GM12892 (cell line): ENCODE results near the gene CDC42BPB.

ENCODE experiments used
- DNase-seq: peaks from one replicate; pipeline ENCODE4 v3.0.0; 2011; ENCODE audit not compliant: insufficient read length
- FAIRE-seq: peaks from 2 replicates; lab custom pipeline; 2011; peaks lifted over from hg19 to GRCh38; lab: Jason Lieb, UNC
- POLR2A ChIP-seq: IDR thresholded peaks from 2 replicates; pipeline ENCODE4 v1.6.1; 2011; ENCODE audit warnings: low read depth, low read length, control low read depth
- POLR2AphosphoS5 ChIP-seq: IDR thresholded peaks from 2 replicates; pipeline ENCODE4 v1.6.1; 2011; ENCODE audit warnings: low read depth, low read length, control low read depth
- TAF1 ChIP-seq: IDR thresholded peaks from 2 replicates; pipeline ENCODE4 v1.6.1; 2011; ENCODE audit warnings: low read depth, mild to moderate bottlenecking, control low read depth, low read length, borderline replicate concordance

Gene CDC42BPB

GRCh38 chr14:102914474-102915291, 142.7 kb downstream of the CDC42BPB start:
- FAIRE-seq = no peak
- TF ChIP-seq POLR2A = peak; percentile 51; the same call in 1 of the 2 replicates
- TF ChIP-seq POLR2AphosphoS5 = no peak; the same call in none of the 2 replicates
- DNase-seq = no peak

GRCh38 chr14:102913341-102914211, 143.8 kb downstream of the CDC42BPB start:
- DNase-seq = no peak
- peak; percentile 91 for TF ChIP-seq POLR2AphosphoS5
- TF ChIP-seq TAF1 = no peak
- TF ChIP-seq POLR2A = peak; percentile 43
- FAIRE-seq = no peak

- no peak for DNase-seq
- FAIRE-seq = no peak
- TF ChIP-seq POLR2AphosphoS5 = 0 out of 2 replicates have a peak, but pooled peaks have one; percentile 36
- TF ChIP-seq TAF1 = no peak
- peak; percentile 56; the same call in 1 of the 2 replicates for TF ChIP-seq POLR2A
Measured at GRCh38 chr14:102911991-102912761, 145.2 kb downstream of the CDC42BPB start.

- TF ChIP-seq POLR2AphosphoS5 = no peak
- TF ChIP-seq POLR2A = no peak
- TF ChIP-seq TAF1 = no peak
- FAIRE-seq (no peak), DNase-seq (no peak)
Measured at GRCh38 chr14:102911541-102911951, 145.8 kb downstream of the CDC42BPB start.

GRCh38 chr14:102910442-102910841, 146.9 kb downstream of the CDC42BPB start:
- DNase-seq (no peak), FAIRE-seq (no peak)
- TF ChIP-seq POLR2AphosphoS5 = no peak; the same call in 1 of the 2 replicates
- no peak for TF ChIP-seq TAF1
- TF ChIP-seq POLR2A = no peak; the same call in 1 of the 2 replicates

GRCh38 chr14:102909911-102910310, 147.4 kb downstream of the CDC42BPB start:
- no peak for FAIRE-seq

GRCh38 chr14:102909462-102909861, 147.9 kb downstream of the CDC42BPB start:
- FAIRE-seq (no peak), DNase-seq (no peak)
- TF ChIP-seq POLR2AphosphoS5 (no peak; the same call in 1 of the 2 replicates), POLR2A (no peak), TAF1 (no peak)

More at GRCh38 chr14:102909911-102910310, 147.4 kb downstream of the CDC42BPB start:
- TF ChIP-seq TAF1 (no peak), POLR2AphosphoS5 (no peak), POLR2A (no peak)
- no peak for DNase-seq

GRCh38 chr14:102908766-102909455, 148.4 kb downstream of the CDC42BPB start:
- TF ChIP-seq POLR2A (peak; percentile 12; the same call in 1 of the 2 replicates), TAF1 (no peak), POLR2AphosphoS5 (0 out of 2 replicates have a peak, but pooled peaks have one; percentile 23)
- DNase-seq (no peak), FAIRE-seq (no peak)

- TF ChIP-seq TAF1 (no peak), POLR2A (peak; percentile 26; the same call in 1 of the 2 replicates), POLR2AphosphoS5 (no peak)
- no peak for FAIRE-seq
- no peak for DNase-seq
Measured at GRCh38 chr14:102907980-102908730, 149.2 kb downstream of the CDC42BPB start.
